HG03469 (cell line): ENCODE measurements around the gene NPHS2.

Experiments
- ATAC-seq: cut with Tn5 transposase; IDR thresholded peaks from one replicate; pipeline ENCODE4 v1.9.1; 2021; ENCODE audit warnings: mild to moderate bottlenecking, moderate library complexity, moderate number of reproducible peaks; ENCODE audit not compliant: unreplicated experiment

NPHS2 gene

DNA sequence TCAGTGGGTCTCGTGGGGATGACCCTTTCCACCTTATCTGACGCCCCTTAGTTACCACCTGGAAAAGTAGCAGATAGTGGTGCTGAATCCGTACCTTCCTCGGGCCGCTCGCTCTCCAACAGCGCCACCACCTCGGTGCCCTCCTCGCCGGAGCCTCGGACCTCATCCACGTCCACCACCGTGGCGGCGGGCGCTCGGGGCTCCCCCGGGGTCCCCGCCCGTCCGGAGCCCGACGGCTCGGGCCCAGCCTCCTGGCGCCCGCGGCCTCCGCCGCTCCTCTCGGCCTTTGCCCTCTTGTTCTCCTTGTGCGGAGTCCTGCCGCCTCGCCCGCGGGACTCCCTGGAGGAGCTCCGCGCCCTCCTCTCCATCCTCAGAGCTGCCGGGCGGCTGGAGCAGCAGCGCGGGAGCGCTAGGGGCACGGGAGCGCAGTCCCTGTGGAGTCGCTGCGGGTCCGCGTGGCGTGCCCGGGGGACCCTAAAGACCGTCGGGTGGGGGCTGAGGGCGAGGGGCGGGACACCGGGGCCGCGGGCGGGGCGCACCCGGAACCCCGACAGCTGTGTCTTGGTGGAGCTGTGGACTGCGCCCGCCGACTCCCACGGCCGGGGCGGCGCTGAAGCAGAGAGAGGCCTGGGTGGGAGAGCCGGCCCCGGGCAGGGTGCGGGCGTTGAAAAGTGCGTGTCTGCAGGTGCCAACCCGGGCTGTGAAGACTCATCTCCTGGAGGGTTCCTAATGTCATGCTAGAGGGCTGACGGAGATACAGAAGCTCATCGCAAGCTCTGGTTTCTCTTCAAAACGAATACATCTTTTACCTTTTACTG lies at the start of gene NPHS2:
Gene NPHS2, minus strand, starts transcription at position 452 of the 818 bp plus-strand sequence. Its CDS starts 84 bp downstream, at position 368.
- ATAC-seq: no peak

DNA sequence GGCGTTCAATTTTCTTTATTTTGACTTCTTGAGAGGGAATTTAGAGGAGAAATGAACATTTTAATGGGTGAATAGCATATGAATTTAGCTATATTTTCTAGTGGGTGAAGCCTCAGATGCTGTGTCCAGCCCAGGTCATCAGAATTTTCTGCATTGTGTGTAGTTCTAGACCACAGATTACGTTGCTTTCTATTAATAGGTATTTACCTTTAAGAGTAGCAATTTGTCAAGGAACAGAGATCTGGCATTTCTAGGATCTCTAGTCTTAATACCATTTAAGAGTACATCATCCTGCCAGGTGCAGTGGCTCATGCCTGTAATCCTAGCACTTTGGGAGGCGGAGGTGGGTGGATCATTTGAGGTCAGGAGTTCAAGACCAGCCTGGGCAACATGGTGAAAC lies 36.6 kb upstream of the NPHS2 start:
- no peak for ATAC-seq

DNA sequence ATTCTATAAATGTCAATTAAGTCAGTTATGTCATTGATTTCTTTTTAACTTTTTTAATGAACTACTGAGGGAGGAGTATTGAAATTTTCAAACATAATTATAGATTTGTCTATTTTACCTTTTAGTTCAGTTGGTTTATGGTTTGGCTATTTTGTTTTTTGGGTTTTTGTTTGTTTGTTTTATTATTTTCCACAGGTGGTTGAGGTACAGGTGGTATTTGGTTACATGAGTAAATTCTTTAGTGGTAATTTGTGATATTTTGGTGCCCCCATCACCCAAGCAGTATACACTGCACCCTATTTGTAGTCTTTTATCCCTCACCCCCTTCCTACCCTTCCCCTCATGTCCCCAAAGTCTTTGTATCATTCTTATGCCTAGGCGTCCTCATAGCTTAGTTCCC lies 25.3 kb upstream of the NPHS2 start:
- no peak for ATAC-seq

DNA sequence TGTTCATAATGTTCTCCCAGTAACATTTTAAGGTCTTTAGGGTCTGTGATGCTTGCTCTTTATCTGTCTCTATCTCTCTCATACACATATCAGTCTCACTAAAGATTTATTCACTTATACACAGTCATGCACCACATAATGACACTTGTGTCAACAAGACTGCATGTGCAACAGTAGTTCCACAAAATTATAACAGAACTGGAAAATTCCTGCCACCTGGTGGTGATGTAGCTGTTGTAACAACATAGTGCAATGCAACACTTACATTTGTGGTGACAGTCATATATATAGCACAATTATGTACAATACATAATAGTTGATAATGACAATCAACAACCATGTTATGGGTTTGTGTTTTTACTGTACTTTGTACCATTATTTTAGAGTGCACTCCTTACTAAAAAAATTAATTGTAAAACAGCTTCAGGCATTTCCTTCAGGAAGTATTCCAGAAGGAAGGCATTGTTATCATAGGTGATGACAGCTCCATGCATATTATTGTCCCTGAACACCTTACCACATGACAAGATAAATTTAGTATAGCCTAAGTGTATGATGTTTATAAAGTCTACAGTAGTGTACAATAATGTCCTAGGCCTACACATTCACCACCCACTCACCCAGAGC lies 24.0 kb upstream of the NPHS2 start:
- no peak for ATAC-seq

DNA sequence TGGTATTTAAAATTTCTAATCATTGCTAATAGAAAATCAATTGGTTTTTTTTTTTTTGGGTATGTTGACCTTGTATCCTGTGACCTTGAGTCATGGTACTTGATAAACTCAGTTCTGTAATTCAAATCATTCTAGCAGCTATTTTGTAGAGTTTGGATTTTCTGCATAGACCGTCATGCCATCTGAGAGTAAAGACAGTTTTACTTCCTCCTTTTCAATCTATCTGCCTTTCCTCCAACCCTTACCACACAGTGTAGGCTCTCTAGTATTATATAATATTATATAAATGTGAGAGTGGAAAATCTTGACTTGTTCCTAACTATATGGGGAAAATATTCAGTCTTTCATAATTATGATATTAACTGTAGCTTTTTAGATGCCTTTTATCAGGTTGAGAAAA lies 22.9 kb upstream of the NPHS2 start:
- no peak for ATAC-seq

DNA sequence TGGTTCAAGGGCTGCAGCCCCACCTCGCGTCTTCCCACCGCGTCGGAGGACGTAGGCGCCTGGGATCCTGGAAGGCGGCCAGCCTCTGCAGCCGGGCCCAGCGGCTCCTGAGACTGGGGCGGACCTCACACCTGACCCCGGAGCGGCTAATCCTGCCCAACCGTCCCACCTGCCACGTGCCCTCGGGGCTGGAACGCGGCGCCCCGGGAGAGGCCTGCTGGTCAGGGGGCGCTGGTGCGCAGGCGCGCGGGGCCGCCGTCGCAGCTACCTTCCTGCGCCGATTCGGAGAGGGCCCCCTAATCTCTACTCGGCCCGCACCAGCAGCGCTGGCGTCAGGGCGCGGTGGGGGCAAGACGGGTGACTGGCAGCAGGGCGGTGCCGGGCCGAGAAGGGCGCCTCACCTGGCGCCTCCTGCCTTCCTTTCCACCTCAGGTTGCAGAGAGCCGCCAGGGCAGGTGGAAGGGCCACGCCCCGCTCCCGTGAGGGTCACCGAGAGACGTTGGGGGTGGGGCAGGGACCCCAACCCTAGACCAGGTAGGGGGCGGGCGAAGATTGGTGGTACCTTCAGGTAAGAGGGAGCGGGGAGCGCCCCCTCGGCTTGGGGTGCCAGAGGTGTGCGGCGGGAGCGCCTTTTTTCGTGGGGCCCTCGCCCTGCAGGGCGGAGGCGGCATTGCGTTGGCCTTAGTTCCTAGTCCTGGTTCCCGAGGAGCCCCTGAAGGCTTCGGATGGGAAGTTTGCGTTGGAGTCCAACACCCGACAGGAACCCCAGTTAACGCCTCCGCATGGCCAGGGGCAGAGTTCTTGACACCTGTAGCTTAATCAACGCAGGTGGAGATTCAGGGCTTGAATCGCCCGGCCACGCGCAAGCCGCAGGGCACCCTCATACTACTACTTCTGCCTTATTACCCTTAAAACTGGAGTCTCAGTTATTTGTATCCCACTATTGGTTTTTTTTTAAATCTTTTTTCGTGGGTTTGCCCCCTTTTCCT lies 16.1 kb upstream of the NPHS2 start, which contains the start of gene TDRD5:
Gene TDRD5, plus strand, starts transcription at position 241 of the 989 bp plus-strand sequence. CDS start 784 bp downstream, outside the sequence.
- no peak for ATAC-seq

DNA sequence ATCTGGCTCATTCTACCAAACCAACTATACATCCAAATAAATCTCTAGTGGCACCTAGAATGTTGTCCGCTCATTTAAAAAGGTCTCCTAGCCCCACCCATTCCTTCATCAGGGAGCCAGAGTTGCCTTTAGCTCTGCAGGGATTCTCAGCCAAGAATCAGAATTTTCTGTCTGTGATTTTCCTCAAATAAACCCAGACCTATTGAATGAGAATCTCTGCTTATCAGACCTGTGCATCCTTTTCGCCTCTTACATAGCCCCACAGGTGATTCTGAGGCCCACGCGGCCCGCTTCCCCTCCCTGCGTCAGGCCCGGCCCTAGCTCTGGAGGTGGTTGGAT lies 15.5 kb upstream of the NPHS2 start:
- no peak for ATAC-seq

DNA sequence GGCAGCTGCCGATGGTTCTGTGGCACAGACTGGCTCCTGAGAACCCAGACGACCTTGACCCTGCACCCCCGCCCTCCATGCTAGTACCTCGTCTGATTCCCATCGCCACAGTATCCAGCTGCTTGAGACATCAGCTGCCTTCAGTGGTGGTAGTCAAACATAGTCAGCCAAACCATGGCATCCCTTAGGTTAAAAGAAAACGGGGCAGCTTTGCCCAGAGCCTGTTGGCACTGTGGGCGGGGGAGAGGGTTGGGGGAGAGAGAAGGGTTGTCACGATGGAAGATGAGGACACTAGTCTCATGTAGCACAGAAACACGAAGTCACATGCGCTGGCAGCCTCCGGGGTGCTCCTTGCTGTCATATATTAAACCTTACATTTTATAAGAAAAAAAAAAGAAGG lies 14.9 kb upstream of the NPHS2 start:
- ATAC-seq: no peak

DNA sequence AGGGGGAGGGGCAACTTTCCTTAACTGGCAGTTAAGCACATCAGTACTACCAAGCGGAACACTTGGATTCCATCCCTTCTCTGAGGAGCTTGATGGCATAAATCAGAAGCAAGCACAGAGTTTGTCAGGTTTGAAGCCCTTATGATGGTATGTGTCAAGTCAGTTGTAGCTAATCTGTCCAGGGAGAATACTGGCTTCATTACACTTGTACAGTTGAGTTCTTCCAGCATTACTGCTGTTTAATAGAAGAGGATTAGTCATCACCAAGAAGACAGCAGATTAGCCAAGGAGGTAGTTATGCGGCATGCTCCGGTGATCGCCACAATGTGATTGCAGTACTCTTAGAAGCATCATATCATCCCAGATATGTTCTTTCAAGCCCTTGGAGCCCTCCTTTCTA lies 13.8 kb upstream of the NPHS2 start:
- ATAC-seq: no peak

DNA sequence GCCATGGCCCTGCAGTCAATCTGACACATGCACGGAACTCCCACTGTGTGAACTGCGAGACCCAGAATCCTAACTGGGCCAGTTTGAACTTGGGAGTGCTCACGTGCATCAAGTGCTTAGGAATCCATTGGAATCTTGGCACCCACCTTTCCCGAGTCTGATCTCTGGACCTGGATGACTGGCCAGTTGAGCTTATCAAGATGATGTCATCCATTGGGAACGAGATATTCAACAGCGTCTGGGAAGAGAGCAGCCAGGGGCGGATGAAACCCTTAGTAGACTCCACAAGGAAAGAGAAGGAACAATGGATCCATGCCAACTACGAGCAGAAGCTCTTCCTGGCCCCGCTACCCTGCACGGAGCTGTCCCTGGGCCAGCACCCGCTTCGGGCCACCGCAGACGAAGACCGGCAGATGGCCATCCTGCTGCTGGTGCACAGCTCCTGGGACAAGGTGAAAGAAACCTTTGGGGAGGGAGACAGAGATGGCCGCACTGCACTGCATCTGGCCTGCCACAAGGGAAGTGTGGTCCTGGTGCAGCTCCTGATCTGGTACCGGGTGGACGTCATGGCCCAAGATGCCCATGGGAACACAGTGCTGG lies 12.8 kb upstream of the NPHS2 start:
- ATAC-seq: no peak

DNA sequence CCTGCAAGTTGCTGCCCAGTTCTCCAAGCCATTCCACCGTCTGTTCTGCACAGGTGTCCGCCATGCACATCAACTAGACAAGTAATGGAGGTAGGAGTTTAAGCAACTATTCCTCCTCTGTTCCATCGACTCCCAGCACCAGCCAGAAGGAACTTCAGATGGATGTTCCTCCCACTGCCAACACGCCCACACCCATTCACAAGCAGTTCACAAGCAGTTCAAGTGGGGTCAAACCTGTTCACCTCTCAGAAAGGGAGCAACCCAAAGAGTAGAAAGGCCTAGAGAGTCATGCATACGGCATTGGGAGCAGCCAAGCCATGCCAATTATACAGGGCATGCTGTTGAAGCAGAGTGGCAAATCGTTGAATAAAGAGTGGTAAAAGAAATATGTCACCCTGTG lies 11.6 kb upstream of the NPHS2 start:
- ATAC-seq: no peak

DNA sequence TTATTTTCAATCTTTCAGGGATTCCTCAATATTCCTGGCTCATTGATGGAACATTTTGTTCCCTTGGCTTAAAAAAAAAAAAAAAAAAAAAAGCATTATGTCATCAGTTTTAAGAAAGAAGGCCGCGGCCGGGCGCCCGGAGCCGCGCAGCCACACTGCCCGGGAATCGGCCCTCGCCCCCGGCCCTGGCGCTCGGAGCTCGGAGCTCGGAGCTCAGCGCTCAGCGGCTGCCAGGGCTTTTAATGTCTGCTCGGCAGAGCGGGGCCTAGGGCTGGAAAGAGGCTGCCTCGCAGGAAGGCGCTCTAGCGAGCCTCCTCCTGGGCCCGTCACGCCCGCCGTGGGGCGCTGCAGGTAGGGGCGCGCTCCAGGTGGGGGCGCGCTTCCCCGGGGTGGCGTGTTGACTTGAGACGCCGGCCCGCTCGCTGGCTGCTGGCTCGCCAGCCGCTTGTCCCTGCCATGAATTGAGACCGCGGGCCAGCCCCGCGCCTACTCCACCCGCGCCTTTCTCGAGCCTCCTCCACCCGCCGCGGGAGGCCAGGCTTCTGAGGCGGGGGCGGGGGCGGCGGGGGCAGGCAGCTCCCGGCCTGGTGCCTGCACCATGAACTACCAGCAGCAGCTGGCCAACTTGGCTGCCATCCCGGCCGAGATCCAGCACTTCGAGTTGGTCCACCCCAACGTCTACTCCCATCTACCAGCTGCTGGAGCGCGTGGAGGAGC lies 10.5 kb upstream of the NPHS2 start:
- no peak for ATAC-seq

DNA sequence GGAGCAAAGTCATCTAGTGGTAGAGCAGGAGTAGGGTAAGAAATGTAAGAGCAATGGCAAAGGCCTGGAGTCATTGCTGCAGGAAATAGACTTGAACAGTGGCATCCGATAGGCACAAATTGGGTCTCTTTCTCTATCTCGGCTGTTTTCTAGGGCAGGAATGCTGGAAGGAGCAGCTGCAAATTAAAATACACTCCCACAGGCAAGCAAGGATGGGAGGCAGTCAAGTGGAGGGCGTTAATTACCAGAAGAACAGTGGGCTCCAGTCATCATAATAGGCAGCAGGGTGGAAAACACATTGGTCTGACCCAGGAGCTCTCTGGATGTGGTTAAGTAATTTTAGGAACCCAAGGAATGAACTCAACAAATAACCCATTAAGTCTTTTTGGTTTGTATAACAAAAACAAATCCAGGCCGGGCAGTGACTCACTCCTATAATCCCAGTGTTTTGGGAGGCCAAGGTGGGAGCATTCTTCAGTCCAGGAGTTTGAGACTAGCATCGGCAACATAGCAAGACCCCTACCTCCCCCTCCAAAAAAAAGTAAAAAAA lies 8.1 kb upstream of the NPHS2 start:
- ATAC-seq: no peak

DNA sequence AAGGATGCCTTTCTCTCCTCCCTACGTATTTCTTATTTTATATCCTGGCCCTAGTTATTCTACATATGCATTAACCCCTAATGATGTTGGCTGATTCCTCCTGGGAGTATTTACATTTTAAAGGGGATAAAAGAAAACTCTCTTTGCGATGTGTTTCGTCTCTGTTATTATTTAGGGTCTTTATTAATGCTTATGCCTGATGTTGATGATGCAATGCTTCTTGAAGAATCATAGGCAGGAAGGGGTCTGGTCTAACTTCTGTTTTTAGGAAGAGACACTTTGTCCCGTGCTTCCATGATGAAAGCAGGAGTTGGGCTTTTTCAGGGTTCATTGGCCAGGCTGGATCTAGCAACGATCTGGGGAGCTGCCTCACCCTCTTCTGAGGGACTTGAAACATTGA lies 761 bp upstream of the NPHS2 start:
- no peak for ATAC-seq

DNA sequence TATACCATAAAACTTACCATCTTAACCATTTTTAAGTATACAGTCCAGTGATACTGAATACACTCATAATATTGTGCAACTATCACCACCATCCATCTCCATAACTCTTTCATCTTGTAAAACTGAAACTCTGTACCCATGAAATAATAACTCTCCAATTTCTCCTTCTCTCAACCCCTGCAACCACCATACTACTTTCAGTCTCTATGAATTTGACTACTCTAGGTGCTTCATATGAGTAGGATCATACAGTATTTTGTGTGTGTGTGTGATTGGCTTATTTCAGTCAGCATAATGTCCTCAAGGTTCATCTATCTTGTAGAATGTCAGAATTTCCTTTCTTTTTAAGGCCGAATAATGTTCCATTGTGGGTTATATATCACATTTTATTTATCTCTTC lies 17.7 kb downstream of the NPHS2 start:
- no peak for ATAC-seq

DNA sequence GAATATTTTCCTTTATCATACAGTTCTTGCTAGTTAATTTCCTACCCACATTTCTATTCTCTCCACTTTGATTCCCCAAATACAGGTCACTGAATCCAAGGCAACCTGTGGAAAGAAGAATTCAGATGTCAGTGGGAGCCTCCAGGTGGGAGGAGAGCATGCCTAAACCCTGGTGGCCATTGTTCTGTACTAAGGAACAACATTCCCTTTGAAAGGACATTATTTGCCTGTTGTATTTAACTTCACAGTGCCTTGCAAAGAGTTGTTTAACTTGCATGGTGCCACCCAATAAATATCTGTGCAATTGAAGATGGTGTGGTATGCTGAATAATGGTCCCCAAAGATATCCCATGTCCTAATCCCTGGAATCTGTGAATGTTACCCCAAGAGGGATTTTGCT lies 21.3 kb downstream of the NPHS2 start:
- no peak for ATAC-seq

DNA sequence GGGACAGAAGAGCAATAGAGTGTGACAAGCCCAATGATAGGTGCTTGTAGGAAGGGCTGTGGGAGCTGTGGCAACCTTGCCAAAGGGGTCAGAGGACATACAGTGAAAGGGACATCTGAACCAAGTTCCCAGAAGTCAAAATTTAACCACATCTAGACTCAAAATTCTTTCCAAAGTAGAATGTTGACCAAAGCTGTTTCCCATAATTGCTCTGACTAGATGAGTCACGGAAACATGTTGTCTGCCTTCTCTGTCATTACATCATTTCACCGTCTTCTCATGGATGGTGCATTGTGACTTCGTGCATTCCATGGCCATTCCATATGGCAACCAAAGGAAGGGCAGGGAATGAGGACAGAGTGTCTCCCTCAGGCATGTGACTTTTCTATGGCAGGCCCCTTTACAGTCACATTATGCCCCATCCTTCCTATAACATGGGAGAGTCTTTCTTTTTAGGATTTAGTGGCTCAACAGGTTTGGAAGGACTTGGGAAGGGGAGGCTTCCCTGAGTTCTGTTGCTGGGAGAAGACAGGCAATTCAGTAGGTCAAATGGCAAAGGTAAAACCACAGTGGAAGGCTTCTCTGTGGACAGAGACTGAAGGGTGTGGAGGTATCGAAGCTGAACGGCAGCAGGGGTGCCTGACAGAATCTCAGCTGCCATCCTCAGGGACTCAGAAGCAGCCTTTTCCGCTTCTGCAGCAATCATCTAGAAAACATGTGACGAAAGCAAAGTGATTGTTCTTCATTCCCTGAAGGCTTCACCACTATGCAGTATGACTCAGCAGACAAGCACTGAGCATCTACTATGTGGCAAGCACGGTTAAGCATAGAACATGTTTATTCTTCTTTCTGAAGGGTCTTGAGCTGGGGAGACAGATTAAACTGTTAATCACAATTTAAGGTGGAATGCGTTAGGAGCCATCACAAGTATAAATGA lies 24.7 kb downstream of the NPHS2 start:
- ATAC-seq: peak; percentile 92

DNA sequence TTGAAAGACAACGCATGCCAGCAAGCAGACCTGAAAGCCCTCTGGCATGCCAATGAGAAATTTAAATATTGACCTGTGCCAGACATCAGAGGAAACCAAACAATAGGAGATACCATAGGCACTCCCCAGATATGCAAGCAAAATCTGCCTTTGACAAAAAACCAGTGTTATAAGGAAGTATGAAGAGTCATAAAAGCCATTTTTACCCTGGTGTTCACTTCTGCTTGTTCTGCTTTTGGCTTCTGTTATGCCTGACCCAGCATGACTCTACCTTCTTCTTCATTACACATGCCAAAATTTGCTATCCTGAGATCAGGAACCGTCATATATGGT lies 26.4 kb downstream of the NPHS2 start:
- no peak for ATAC-seq
